HepG2 (cell line): ENCODE data around the gene MAP2K7. TPM values are rescaled to one million over a fixed set of nuclear protein-coding genes. Genes with fewer than 3 reads are reported as not detected.

Experiments
- AKNA ChIP-seq: sonication (generic); formaldehyde crosslinking; IDR thresholded peaks from 2 replicates; pipeline ENCODE4 v1.4.0; 2020; ENCODE audit warnings: missing genetic modification reagents, borderline replicate concordance
- ARID2 ChIP-seq: sonication (generic); formaldehyde crosslinking; IDR thresholded peaks from 2 replicates; pipeline ENCODE4 v1.8.1; 2022; ENCODE audit warnings: mild to moderate bottlenecking, missing genetic modification reagents, borderline replicate concordance
- ASH2L ChIP-seq: fragments of 300-600, 200-600 bp; sonication (generic); IDR thresholded peaks from 2 replicates; pipeline ENCODE4 v1.7.0; 2017; ENCODE audit warnings: low read depth, mild to moderate bottlenecking, moderate library complexity, mixed read lengths, low read length; ENCODE audit not compliant: insufficient read length
- HMGXB3 ChIP-seq: sonication (generic); formaldehyde crosslinking; IDR thresholded peaks from 2 replicates; pipeline ENCODE4 v1.4.0; 2020; ENCODE audit warnings: missing genetic modification reagents, borderline replicate concordance
- IRF9 ChIP-seq: sonication (generic); formaldehyde crosslinking; IDR thresholded peaks from 2 replicates; pipeline ENCODE4 v1.8.0; 2022; ENCODE audit warnings: missing genetic modification reagents, mild to moderate bottlenecking, borderline replicate concordance
- ISL2 ChIP-seq: sonication (generic); formaldehyde crosslinking; IDR thresholded peaks from 2 replicates; pipeline ENCODE4 v1.5.0; 2020; ENCODE audit warnings: missing genetic modification reagents
- KAT2B ChIP-seq: fragments of 150-350 bp; IDR thresholded peaks from 2 replicates; pipeline ENCODE4 v1.6.1; 2014; ENCODE audit warnings: low read depth, low read length, borderline replicate concordance
- KDM5B ChIP-seq: sonication (generic); formaldehyde crosslinking; IDR thresholded peaks from 2 replicates; pipeline ENCODE4 v1.4.0; 2020; ENCODE audit warnings: missing genetic modification reagents, mild to moderate bottlenecking, borderline replicate concordance
- NFATC3 ChIP-seq: sonication (generic); formaldehyde crosslinking; IDR thresholded peaks from 2 replicates; pipeline ENCODE4 v1.5.1; 2020; ENCODE audit warnings: mild to moderate bottlenecking, missing genetic modification reagents
- PTBP1 ChIP-seq: fragments of 200-400 bp; formaldehyde crosslinking; IDR thresholded peaks from 2 replicates; pipeline ENCODE4 v1.6.1; 2018; ENCODE audit warnings: low read length, low read depth; ENCODE audit not compliant: poor library complexity, severe bottlenecking
- RBM39 ChIP-seq: fragments of 200-400 bp; formaldehyde crosslinking; IDR thresholded peaks from one replicate; pipeline ENCODE4 v1.6.1; 2018; ENCODE audit warnings: antibody characterized with exemption, mild to moderate bottlenecking, low read depth, low read length; ENCODE audit not compliant: poor library complexity, severe bottlenecking
- TBP ChIP-seq: sonication (generic); formaldehyde crosslinking; IDR thresholded peaks from 2 replicates; pipeline ENCODE4 v1.5.0; 2020; ENCODE audit warnings: missing genetic modification reagents
- TBX3 ChIP-seq: fragments of 450-650 bp; IDR thresholded peaks from 2 replicates; pipeline ENCODE4 v1.6.1; 2017; ENCODE audit warnings: antibody characterized with exemption, mild to moderate bottlenecking, inconsistent platforms, borderline replicate concordance
- TFAP4 ChIP-seq: sonication (generic); IDR thresholded peaks from 2 replicates; pipeline ENCODE4 v1.6.1; 2016; ENCODE audit warnings: low read depth, borderline replicate concordance
- ZNF251 ChIP-seq: sonication (generic); formaldehyde crosslinking; IDR thresholded peaks from 2 replicates; pipeline ENCODE4 v1.9.0; 2021; ENCODE audit warnings: mild to moderate bottlenecking, missing genetic modification reagents
- ZNF333 ChIP-seq: sonication (generic); formaldehyde crosslinking; IDR thresholded peaks from 2 replicates; pipeline ENCODE4 v1.4.0; 2020; ENCODE audit warnings: mild to moderate bottlenecking, missing genetic modification reagents, borderline replicate concordance
- polyA plus RNA-seq, 8 experiments: library from polyadenylated mRNA; depleted of rRNA in 3 of 8; stranded (reverse) in 7 of 8; unstranded in 1 of 8; fragments of >200 nt; fragmentation: Illumina TruSeq in 4 of 8; extraction: Trizol in 4 of 8; gene quantifications; 2 replicates each; pipeline versions ENCODE4 v1.2.1 to v1.2.3, GENCODE V29; 2011 to 2016; ENCODE audit warnings: low read depth in 4 of 8, missing spikeins in 1 of 8, mixed read lengths in 1 of 8; ENCODE audit not compliant: insufficient read depth in 1 of 8
- total RNA-seq, 5 experiments: library from RNA; depleted of rRNA; stranded (reverse); fragments of >200 nt; fragmentation: Illumina TruSeq; extraction: Trizol; gene quantifications; 2 replicates each; pipeline ENCODE4 v1.2.3, GENCODE V29; 2016; ENCODE audit warnings: low read depth in 1 of 5

Gene MAP2K7
- total and polyA plus RNA-seq, 2 of the 13 experiments (the other 11 are each of a cell fraction or from before 2014, with no cell fraction given), result 9.0 to 10.8 TPM

- TF ChIP-seq ISL2 (peak; percentile 28; the same call in 1 of the 2 replicates), TBP (CRISPR knock-in tag) (no peak), KDM5B (peak; percentile 87; the same call in 1 of the 2 replicates), ASH2L (peak; percentile 55), TFAP4 (0 out of 2 replicates have a peak, but pooled peaks have one; percentile 7), HMGXB3 (CRISPR knock-in tag) (peak; percentile 98), NFATC3 (peak; percentile 29), ARID2 (CRISPR knock-in tag) (peak; percentile 90), PTBP1 (no peak), RBM39 (peak; percentile 70), TBX3 (peak; percentile 31; the same call in 1 of the 2 replicates), AKNA (CRISPR knock-in tag) (no peak), ZNF333 (CRISPR knock-in tag) (no peak), KAT2B (no peak), IRF9 (CRISPR knock-in tag) (peak; percentile 75), ZNF251 (CRISPR knock-in tag) (no peak)
Observed at GRCh38 chr19:7943444-7944176, 39.9 kb downstream of the MAP2K7 start, which contains the start of gene TIMM44 (continued).
